ENCODE measurements around the gene PPFIA1.
A peak's percentile ranks its signal among the peaks of the same experiment; 100 is the strongest.
"Not testable (repeated sequence)": the region's sequence is repeated elsewhere in the genome, so short reads cannot be mapped to it uniquely, and the experiment has no call there.

The PPFIA1 gene

GRCh38 chr11:70364745-70365543, 94.5 kb downstream of the PPFIA1 start:
- DNase-seq: peak; percentile 85

GRCh38 chr11:70365544-70365927, 95.0 kb downstream of the PPFIA1 start:
- no peak for DNase-seq

GRCh38 chr11:70367071-70367470, 96.6 kb downstream of the PPFIA1 start:
- no peak for DNase-seq

- no peak for DNase-seq
Observed at GRCh38 chr11:70368961-70369360, 98.5 kb downstream of the PPFIA1 start.

- no peak for DNase-seq
Observed at GRCh38 chr11:70371241-70371640, 100.8 kb downstream of the PPFIA1 start.

- no peak for DNase-seq
Observed at GRCh38 chr11:70372076-70372475, 101.6 kb downstream of the PPFIA1 start.

GRCh38 chr11:70376621-70377020, 106.1 kb downstream of the PPFIA1 start:
- DNase-seq: no peak

GRCh38 chr11:70377645-70378044, 107.2 kb downstream of the PPFIA1 start:
- DNase-seq: no peak

GRCh38 chr11:70378506-70379134, 108.1 kb downstream of the PPFIA1 start:
- no peak for DNase-seq

- DNase-seq: no peak
Observed at GRCh38 chr11:70381350-70381749, 110.9 kb downstream of the PPFIA1 start.

- DNase-seq: no peak
Observed at GRCh38 chr11:70381872-70382861, 111.7 kb downstream of the PPFIA1 start.

- no peak for DNase-seq
Observed at GRCh38 chr11:70383664-70384565, 113.4 kb downstream of the PPFIA1 start.

GRCh38 chr11:70384566-70385152, 114.2 kb downstream of the PPFIA1 start:
- DNase-seq: no peak

GRCh38 chr11:70387564-70387963, 117.1 kb downstream of the PPFIA1 start:
- no peak for DNase-seq

GRCh38 chr11:70389201-70389600, 118.7 kb downstream of the PPFIA1 start:
- no peak for DNase-seq

- not testable (repeated sequence) for DNase-seq
Observed at GRCh38 chr11:70390882-70391281, 120.4 kb downstream of the PPFIA1 start.

- no peak for DNase-seq
Observed at GRCh38 chr11:70394211-70394950, 123.9 kb downstream of the PPFIA1 start.

GRCh38 chr11:70397336-70397982, 127.0 kb downstream of the PPFIA1 start:
- no peak for DNase-seq

GRCh38 chr11:70397983-70398833, 127.7 kb downstream of the PPFIA1 start, which contains the start of gene CTTN:
Gene CTTN, plus strand, starts transcription at chr11:70398529. Its CDS starts 8,769 bp downstream, at chr11:70407298.
- peak; percentile 70 for DNase-seq

Data from activated CD4-positive, alpha-beta T cell treated with anti-CD3 and anti-CD28 coated beads, Interleukin-2, Interleukin-6, amounts not matched to agents 100 ng/mL and 50 ng/mL, durations not matched to agents 16 hours and 8 hours (primary cell).